OCI-LY3 (cell line): ENCODE data around the gene MAFG.
"Not testable (repeated sequence)": the region's sequence is repeated elsewhere in the genome, so short reads cannot be mapped to it uniquely, and the experiment has no call there.

Experiments
- EZH2phosphoT487 ChIP-seq: fragments of 200-600 bp; shearing (Covaris generic); IDR thresholded peaks from 2 replicates; pipeline ENCODE4 v1.6.1; 2018; ENCODE audit warnings: antibody characterized with exemption, mixed run types, low read depth
- TF ChIP-seq, protein P1 (sequence below): fragments of 200-600, 300-600 bp; sonication (generic); IDR thresholded peaks from 2 replicates; pipeline ENCODE4 v1.5.1; 2014; ENCODE audit warnings: antibody characterized with exemption, low read length, low read depth

- TF ChIP-seq, protein P1, sequence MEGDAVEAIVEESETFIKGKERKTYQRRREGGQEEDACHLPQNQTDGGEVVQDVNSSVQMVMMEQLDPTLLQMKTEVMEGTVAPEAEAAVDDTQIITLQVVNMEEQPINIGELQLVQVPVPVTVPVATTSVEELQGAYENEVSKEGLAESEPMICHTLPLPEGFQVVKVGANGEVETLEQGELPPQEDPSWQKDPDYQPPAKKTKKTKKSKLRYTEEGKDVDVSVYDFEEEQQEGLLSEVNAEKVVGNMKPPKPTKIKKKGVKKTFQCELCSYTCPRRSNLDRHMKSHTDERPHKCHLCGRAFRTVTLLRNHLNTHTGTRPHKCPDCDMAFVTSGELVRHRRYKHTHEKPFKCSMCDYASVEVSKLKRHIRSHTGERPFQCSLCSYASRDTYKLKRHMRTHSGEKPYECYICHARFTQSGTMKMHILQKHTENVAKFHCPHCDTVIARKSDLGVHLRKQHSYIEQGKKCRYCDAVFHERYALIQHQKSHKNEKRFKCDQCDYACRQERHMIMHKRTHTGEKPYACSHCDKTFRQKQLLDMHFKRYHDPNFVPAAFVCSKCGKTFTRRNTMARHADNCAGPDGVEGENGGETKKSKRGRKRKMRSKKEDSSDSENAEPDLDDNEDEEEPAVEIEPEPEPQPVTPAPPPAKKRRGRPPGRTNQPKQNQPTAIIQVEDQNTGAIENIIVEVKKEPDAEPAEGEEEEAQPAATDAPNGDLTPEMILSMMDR: not testable (repeated sequence)
- TF ChIP-seq EZH2phosphoT487: not testable (repeated sequence)
These were observed 25.9 kb upstream of the MAFG start for GRCh38 chr17:81953443-81953842.
